OCI-LY3 (cell line): ENCODE measurements around the gene U2AF1.
"Not testable (repeated sequence)": the region's sequence is repeated elsewhere in the genome, so short reads cannot be mapped to it uniquely, and the experiment has no call there.

Experiments
- H2AFZ ChIP-seq: fragments of 200-600, 300-600 bp; shearing (Covaris generic); 2 replicates; pipeline ENCODE4 v1.6.0; 2014; ENCODE audit warnings: antibody characterized with exemption, low read depth, low read length
- H3K27ac ChIP-seq: fragments of 200-600, 300-600 bp; sonication (generic); 2 replicates; pipeline ENCODE4 v1.5.1; 2014; ENCODE audit warnings: mild to moderate bottlenecking, low read length, moderate library complexity, mixed read lengths
- H3K27me3 ChIP-seq: fragments of 200-600, 300-600 bp; sonication (generic); 2 replicates; pipeline ENCODE4 v1.6.1; 2014; ENCODE audit warnings: low read depth, low read length, mixed read lengths
- H3K36me3 ChIP-seq: fragments of 200-600, 300-600 bp; sonication (generic); replicated peaks from 2 replicates; pipeline ENCODE3; 2014; ENCODE audit warnings: low read depth, low read length, mixed read lengths
- H3K4me1 ChIP-seq: fragments of 300-600, 200-600 bp; sonication (generic); 2 replicates; pipeline ENCODE4 v1.6.1; 2014; ENCODE audit warnings: low read length, mixed read lengths
- H3K4me2 ChIP-seq: fragments of 200-600, 300-600 bp; sonication (generic); 2 replicates; pipeline ENCODE4 v1.6.1; 2014; ENCODE audit warnings: low read length, mixed read lengths
- H3K4me3 ChIP-seq: fragments of 300-600, 200-600 bp; sonication (generic); 2 replicates; pipeline ENCODE4 v1.5.1; 2014; ENCODE audit warnings: antibody characterized with exemption, mild to moderate bottlenecking, low read length, moderate library complexity
- H3K79me2 ChIP-seq: fragments of 300-600, 200-600 bp; shearing (Covaris generic); 2 replicates; pipeline ENCODE4 v1.6.1; 2014; ENCODE audit warnings: mild to moderate bottlenecking, low read length, mixed read lengths
- H3K9ac ChIP-seq: fragments of 300-600, 200-600 bp; shearing (Covaris generic); 2 replicates; pipeline ENCODE4 v1.6.0; 2014; ENCODE audit warnings: mild to moderate bottlenecking, low read length, moderate library complexity
- H3K9me3 ChIP-seq: fragments of 200-600, 300-600 bp; shearing (Covaris generic); 2 replicates; pipeline ENCODE4 v1.6.1; 2014; ENCODE audit warnings: low read length, mixed read lengths; ENCODE audit not compliant: insufficient read depth
- H4K20me1 ChIP-seq: fragments of 200-600, 300-600 bp; sonication (generic); 2 replicates; pipeline ENCODE4 v1.6.1; 2016; ENCODE audit warnings: low read length, mixed read lengths; ENCODE audit not compliant: insufficient read depth

The U2AF1 gene

GRCh38 chr21:43043291-43043690 is 64.1 kb downstream of the U2AF1 start:
- not testable (repeated sequence) for H3K9ac ChIP-seq, H3K27me3 ChIP-seq, H3K27ac ChIP-seq, H2AFZ ChIP-seq, H3K79me2 ChIP-seq, H3K4me1 ChIP-seq, H3K4me2 ChIP-seq, H4K20me1 ChIP-seq, H3K36me3 ChIP-seq, H3K9me3 ChIP-seq, H3K4me3 ChIP-seq
